Measurements from ENCODE around the gene VSTM2B. TPM values are rescaled to one million over a fixed set of nuclear protein-coding genes. Genes with fewer than 3 reads are reported as not detected.

The VSTM2B gene
- total and polyA plus RNA-seq, 2 of the 4 experiments (the other 2 are of a cell fraction) = not detected

DNA sequence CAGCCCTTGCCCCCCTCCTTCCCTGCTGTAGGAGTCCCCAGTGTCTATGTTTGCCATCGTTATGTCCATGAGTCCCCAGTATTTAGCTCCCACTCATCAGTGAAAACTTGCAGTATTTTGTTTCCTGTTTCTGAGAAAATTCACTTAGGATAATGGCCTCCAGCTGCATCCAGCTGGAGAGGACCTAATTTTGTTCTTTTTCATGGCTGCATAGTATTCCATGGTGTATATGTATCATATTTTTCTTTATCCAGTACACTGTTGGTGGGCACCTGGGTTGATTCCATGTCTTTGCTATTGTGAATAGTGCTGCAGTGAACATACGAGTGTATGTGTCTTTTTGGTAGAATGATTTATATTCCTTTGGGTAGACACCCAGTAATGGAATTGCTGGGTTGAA lies 62.3 kb downstream of the VSTM2B start:
- no peak overlapping the region for H2AK5ac ChIP-seq (ENCODE audit: low read depth, low read length)

More for the DNA sequence above, 62.3 kb downstream of the VSTM2B start:
- Histone ChIP-seq H3K4ac (ENCODE audit: low read depth, low read length) (no peak overlapping the region), H3K23ac (ENCODE audit: low read depth, low read length) (no peak overlapping the region), H3K27me3 (ENCODE audit: control insufficient read depth, insufficient read depth, low read length) (peaks cover 6% of the 10 kb centered on the region), H3K79me1 (ENCODE audit: low read depth in 1 of 2, low read length in 2 of 2) (no peaks in the 10 kb centered on the region), H3K14ac (replicated peaks; ENCODE audit: low read depth, low read length) (no peak overlapping the region), H2BK5ac (ENCODE audit: low read depth, low read length, poor library complexity, severe bottlenecking) (no peak overlapping the region), H2BK15ac (ENCODE audit: low read depth, low read length) (no peak overlapping the region), H4K91ac (ENCODE audit: insufficient read depth, low read depth, low read length) (no peak overlapping the region), H3K27ac (ENCODE audit: insufficient read depth, low read length) (no peak overlapping the region), H3K4me3 (ENCODE audit: insufficient read depth, low read depth, low read length) (no peak overlapping the region), H3K9me3 (ENCODE audit: control insufficient read depth, insufficient read depth, low read length) (no peaks in the 10 kb centered on the region), H4K5ac (ENCODE audit: low read depth, low read length) (no peak overlapping the region), H2BK120ac (ENCODE audit: low read depth, low read length) (no peak overlapping the region), H3K9me1 (ENCODE audit: insufficient read depth, low read length) (no peaks in the 10 kb centered on the region), H2AK9ac (replicated peaks; ENCODE audit: low read depth, low read length, poor library complexity) (no peak overlapping the region), H3K4me1 (ENCODE audit: control insufficient read depth, insufficient read depth, low read length) (no peaks in the 10 kb centered on the region), H3K4me2 (ENCODE audit: low read depth, low read length) (no peak overlapping the region), H4K20me1 (ENCODE audit: insufficient read depth, low read length) (no peaks in the 10 kb centered on the region), H2AFZ (replicated peaks; ENCODE audit: low read length, poor library complexity) (no peak overlapping the region), H3K36me3 (ENCODE audit: control insufficient read depth, insufficient read depth, low read length) (no peaks in the 10 kb centered on the region), H3K56ac (ENCODE audit: extremely low read depth, insufficient read depth, low read length) (no peak overlapping the region), H2BK20ac (ENCODE audit: low read depth, low read length) (no peak overlapping the region), H3K9ac (ENCODE audit: low read depth, low read length) (no peak overlapping the region), H3K18ac (ENCODE audit: low read depth, low read length) (no peak overlapping the region), H4K8ac (ENCODE audit: low read depth in 2 of 2, low read length in 2 of 2) (no peak overlapping the region)
- BruUV-seq (replicated peaks) = no TSS peak
- no peak for ATAC-seq (ENCODE audit: low read depth)
- intact Hi-C loops (cut with micrococcal nuclease) (no loop called here), dilution Hi-C loops (cut with HindIII; ENCODE audit: low sequenced_read_pairs, unreplicated experiment) (no loop called here), in situ Hi-C loops (cut with MboI; ENCODE audit: low sequenced_read_pairs) (no loop called here)
- no CpG with 5 or more reads among the region's 2 CpGs for WGBS, 2 experiments (ENCODE audit: extremely low coverage in 2 of 2, insufficient read length in 1 of 2)
- TF ChIP-seq CTCF (conservative IDR thresholded peaks at IDR 0.05; ENCODE audit: low read depth, low read length) (no peak), RAD21 (IDR thresholded peaks at IDR 0.05; ENCODE audit: low read length) (no peak), CEBPB (IDR thresholded peaks at IDR 0.05; ENCODE audit: low read depth, low read length) (no peak), RCOR1 (IDR thresholded peaks at IDR 0.05; ENCODE audit: insufficient replicate concordance, low read length) (no peak), USF2 (IDR thresholded peaks at IDR 0.05; ENCODE audit: low read depth, low read length) (no peak), RFX5 (IDR thresholded peaks at IDR 0.05; ENCODE audit: low read depth, low read length) (no peak), MAFK (IDR thresholded peaks at IDR 0.05; ENCODE audit: low read depth, low read length) (no peak), FOS (IDR thresholded peaks at IDR 0.05; ENCODE audit: low read depth, low read length) (no peak), MAZ (IDR thresholded peaks at IDR 0.05; ENCODE audit: borderline replicate concordance, low read depth, low read length) (no peak), MXI1 (IDR thresholded peaks at IDR 0.05; ENCODE audit: borderline replicate concordance, low read depth, low read length) (no peak), POLR2A (IDR thresholded peaks at IDR 0.05; ENCODE audit: low read depth, low read length) (no peak), BHLHE40 (IDR thresholded peaks at IDR 0.05; ENCODE audit: low read depth, low read length) (no peak), SMC3 (IDR thresholded peaks at IDR 0.05; ENCODE audit: low read depth, low read length) (no peak), CHD1 (IDR thresholded peaks at IDR 0.05; ENCODE audit: low read depth, low read length) (no peak), NFE2L2 (IDR thresholded peaks at IDR 0.05; ENCODE audit: low read depth, low read length) (no peak)
- TF ChIP-seq, protein P1, sequence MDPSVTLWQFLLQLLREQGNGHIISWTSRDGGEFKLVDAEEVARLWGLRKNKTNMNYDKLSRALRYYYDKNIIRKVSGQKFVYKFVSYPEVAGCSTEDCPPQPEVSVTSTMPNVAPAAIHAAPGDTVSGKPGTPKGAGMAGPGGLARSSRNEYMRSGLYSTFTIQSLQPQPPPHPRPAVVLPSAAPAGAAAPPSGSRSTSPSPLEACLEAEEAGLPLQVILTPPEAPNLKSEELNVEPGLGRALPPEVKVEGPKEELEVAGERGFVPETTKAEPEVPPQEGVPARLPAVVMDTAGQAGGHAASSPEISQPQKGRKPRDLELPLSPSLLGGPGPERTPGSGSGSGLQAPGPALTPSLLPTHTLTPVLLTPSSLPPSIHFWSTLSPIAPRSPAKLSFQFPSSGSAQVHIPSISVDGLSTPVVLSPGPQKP (IDR thresholded peaks at IDR 0.05; ENCODE audit: borderline replicate concordance, low read depth, low read length) = no peak
- POLR2A ChIA-PET (ENCODE audit: unreplicated experiment) = no interaction called here
- CTCF ChIA-PET = no interaction called here
- DNase-seq = no peak

All from IMR-90 (cell line).